Measurements from ENCODE around the gene MAN1A2.

- no peak for TF ChIP-seq CTCF (IDR thresholded peaks at IDR 0.05)
- no peak for TF ChIP-seq POLR2A (IDR thresholded peaks at IDR 0.05)
Measured at GRCh38 chr1:117523111-117523510, 155.9 kb downstream of the MAN1A2 start.

Data from heart left ventricle (tissue), 13 donors.